ENCODE measurements around the gene KIF18A. TPM values are rescaled to one million over a fixed set of nuclear protein-coding genes. Genes with fewer than 3 reads are reported as not detected.

The KIF18A gene
- total and polyA plus RNA-seq, 2 of the 8 experiments (the other 6 are each of a cell fraction or from before 2014, with no cell fraction given), result 4.0 to 23.3 TPM

DNA sequence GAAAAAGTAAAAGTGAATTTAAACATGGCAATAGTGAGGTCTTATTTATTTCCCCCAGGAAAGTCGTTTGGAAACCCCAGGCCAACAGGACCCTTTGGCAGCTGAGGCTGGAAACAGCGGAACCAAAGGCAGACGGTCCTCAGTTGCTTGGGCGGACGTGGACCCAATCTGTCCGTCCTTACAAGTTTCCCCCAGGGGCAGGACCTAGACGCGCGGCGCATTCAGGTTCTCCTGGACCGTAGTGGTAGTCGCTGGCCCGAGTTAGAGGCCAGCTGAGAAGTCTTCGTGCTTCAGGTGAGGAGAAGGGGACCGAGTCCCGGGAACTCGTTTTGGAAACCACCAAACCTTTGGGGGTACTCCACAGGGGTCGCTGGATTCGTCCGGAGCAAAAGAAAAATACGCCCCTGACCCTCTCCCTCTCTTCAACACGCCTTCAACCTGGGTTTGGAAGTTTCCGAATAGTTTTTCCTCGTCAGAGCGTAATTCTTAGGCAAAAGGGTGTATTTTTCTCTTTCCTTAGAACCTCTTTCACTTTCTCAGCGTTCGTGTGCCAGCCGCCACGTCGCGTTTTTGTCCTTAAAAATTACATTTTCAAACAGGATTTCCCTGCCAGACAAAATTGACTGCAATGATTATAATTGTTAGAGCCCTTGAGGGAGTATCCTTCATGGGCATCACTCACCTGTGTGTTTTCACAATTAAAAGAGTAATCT is 2.3 kb upstream of the KIF18A start (continued):
- peak; percentile 56; the same call in 1 of the 2 replicates for TF ChIP-seq CREB1 (IDR thresholded peaks at IDR 0.05)
- TF ChIP-seq CBX5 (IDR thresholded peaks at IDR 0.05; ENCODE audit: low read depth, low read length), result no peak
- TF ChIP-seq RFX5 (IDR thresholded peaks at IDR 0.05; ENCODE audit: borderline replicate concordance, low read depth, low read length), result no peak
- TF ChIP-seq SP2 (IDR thresholded peaks at IDR 0.05; ENCODE audit: low read length), result no peak
- TF ChIP-seq EGR1 (IDR thresholded peaks at IDR 0.05; ENCODE audit: borderline replicate concordance, low read depth, low read length), result no peak
- peak; percentile 95 for TF ChIP-seq POLR2AphosphoS5 (IDR thresholded peaks at IDR 0.05; ENCODE audit: low read depth, low read length)
- TF ChIP-seq HDAC2 (IDR thresholded peaks at IDR 0.05; ENCODE audit: borderline replicate concordance in 1 of 2, low read depth in 2 of 2, low read length in 2 of 2), result peak; percentile 4 to 95; a peak in 2 of 4 replicates
- TF ChIP-seq KDM1A (IDR thresholded peaks at IDR 0.05; ENCODE audit: borderline replicate concordance, low read length), result no peak
- no peak for TF ChIP-seq FOSL1 (IDR thresholded peaks at IDR 0.05; ENCODE audit: insufficient read depth, low read depth, low read length)
- TF ChIP-seq RNF2 (IDR thresholded peaks at IDR 0.05; ENCODE audit: borderline replicate concordance, low read depth, low read length, missing control alignments, poor library complexity, severe bottlenecking), result no peak
- TF ChIP-seq CHD1 (IDR thresholded peaks at IDR 0.05; ENCODE audit: low read depth, low read length), result no peak
- TF ChIP-seq BRCA1 (IDR thresholded peaks at IDR 0.05; ENCODE audit: low read depth, low read length), result no peak
- 0 out of 2 replicates have a peak, but pooled peaks have one; percentile 66 for TF ChIP-seq ATF2 (IDR thresholded peaks at IDR 0.05; ENCODE audit: low read length)
- peak; percentile 49; the same call in 1 of the 2 replicates for TF ChIP-seq SP1 (IDR thresholded peaks at IDR 0.05; ENCODE audit: low read depth, low read length)
